Measurements from ENCODE around the gene PRKN. TPM values are rescaled to one million over a fixed set of nuclear protein-coding genes. Genes with fewer than 3 reads are reported as not detected.
A peak's percentile ranks its signal among the peaks of the same experiment; 100 is the strongest.

The PRKN gene
- total RNA-seq, 2 donors from 2014 or later = 3.3 to 4.8 TPM

DNA sequence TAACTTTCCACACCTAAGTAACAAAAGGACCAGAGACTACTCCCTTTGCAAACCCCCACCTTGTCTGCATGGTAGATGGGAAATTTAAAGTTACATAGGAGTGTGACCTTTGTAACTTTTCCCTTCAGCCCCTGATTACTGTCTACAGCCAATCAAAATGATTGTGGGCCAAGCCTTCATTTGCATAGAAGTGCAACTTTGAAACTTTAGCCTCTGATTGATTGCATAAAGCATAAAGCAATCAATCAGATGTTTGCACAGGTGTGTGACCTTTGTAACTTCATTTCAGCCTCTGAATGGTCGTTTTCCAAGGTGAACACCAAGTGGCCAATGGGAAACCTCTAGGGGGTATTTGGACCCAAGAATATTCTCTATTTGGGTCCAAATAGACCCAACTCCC, 46.1 kb downstream of the PRKN start:
- 91% methylated on average over 1 of the region's 1 CpG; no CpG with 5 or more reads in 1 of the 2 experiments for WGBS, 2 experiments (ENCODE audit: insufficient coverage in 1 of 2, insufficient read length in 1 of 2)
- no peak overlapping the region for H3K9ac ChIP-seq (ENCODE audit: extremely low read depth, low read length, poor library complexity, severe bottlenecking)
- DNase-seq = no peak
- no peaks in the 10 kb centered on the region for H3K9me3 ChIP-seq (ENCODE audit: control insufficient read depth, low read length)
- Mint-ChIP-seq H3K4me1 (no peaks in the 10 kb centered on the region), H3K36me3 (ENCODE audit: low read depth) (no peaks in the 10 kb centered on the region), H3K9me3 (peaks cover 1% of the 10 kb centered on the region), H3K27me3 (ENCODE audit: insufficient read depth) (no peaks in the 10 kb centered on the region), H3K27ac (peak overlapping the region; percentile 27), H3K4me3 (no peak overlapping the region)
- H3K36me3 ChIP-seq (ENCODE audit: control insufficient read depth, insufficient read depth, low read length) = no peaks in the 10 kb centered on the region
- TF ChIP-seq CTCF (conservative IDR thresholded peaks at IDR 0.05) = no peak
- H3K27ac ChIP-seq (ENCODE audit: low read depth, low read length) = no peak overlapping the region
- H3K4me3 ChIP-seq (ENCODE audit: low read length) = no peak overlapping the region
- H3K4me1 ChIP-seq (ENCODE audit: control insufficient read depth, insufficient read depth, low read length) = no peaks in the 10 kb centered on the region
- H3K27me3 ChIP-seq (ENCODE audit: control insufficient read depth, insufficient read depth, low read length, poor library complexity, severe bottlenecking) = no peaks in the 10 kb centered on the region

- Histone ChIP-seq H3K9ac (ENCODE audit: extremely low read depth, low read length, poor library complexity, severe bottlenecking) (no peak overlapping the region), H3K4me3 (ENCODE audit: low read length) (no peak overlapping the region), H3K9me3 (ENCODE audit: control insufficient read depth, low read length) (no peaks in the 10 kb centered on the region), H3K27ac (ENCODE audit: low read depth, low read length) (no peak overlapping the region), H3K36me3 (ENCODE audit: control insufficient read depth, insufficient read depth, low read length) (no peaks in the 10 kb centered on the region), H3K27me3 (ENCODE audit: control insufficient read depth, insufficient read depth, low read length, poor library complexity, severe bottlenecking) (no peaks in the 10 kb centered on the region), H3K4me1 (ENCODE audit: control insufficient read depth, insufficient read depth, low read length) (no peaks in the 10 kb centered on the region)
- Mint-ChIP-seq H3K36me3 (ENCODE audit: low read depth) (no peaks in the 10 kb centered on the region), H3K4me1 (no peaks in the 10 kb centered on the region), H3K9me3 (peaks cover 1% of the 10 kb centered on the region), H3K27me3 (ENCODE audit: insufficient read depth) (no peaks in the 10 kb centered on the region), H3K27ac (no peak overlapping the region), H3K4me3 (no peak overlapping the region)
- TF ChIP-seq CTCF (conservative IDR thresholded peaks at IDR 0.05) = no peak
- DNase-seq = no peak
- 91 to 100% methylated on average over 2 to 3 of the region's 4 CpGs for WGBS, 2 experiments (ENCODE audit: insufficient coverage in 1 of 2, insufficient read length in 1 of 2)
Observed at GRCh38 chr6:162680871-162681270, 46.7 kb downstream of the PRKN start.

GRCh38 chr6:162680367-162680766, 47.2 kb downstream of the PRKN start:
- Histone ChIP-seq H3K4me1 (ENCODE audit: control insufficient read depth, insufficient read depth, low read length) (no peaks in the 10 kb centered on the region), H3K36me3 (ENCODE audit: control insufficient read depth, insufficient read depth, low read length) (no peaks in the 10 kb centered on the region), H3K9me3 (ENCODE audit: control insufficient read depth, low read length) (no peaks in the 10 kb centered on the region), H3K27ac (ENCODE audit: low read depth, low read length) (no peak overlapping the region), H3K9ac (ENCODE audit: extremely low read depth, low read length, poor library complexity, severe bottlenecking) (no peak overlapping the region), H3K4me3 (ENCODE audit: low read length) (no peak overlapping the region), H3K27me3 (ENCODE audit: control insufficient read depth, insufficient read depth, low read length, poor library complexity, severe bottlenecking) (no peaks in the 10 kb centered on the region)
- H3K36me3 Mint-ChIP-seq (ENCODE audit: low read depth) = no peaks in the 10 kb centered on the region
- no peak for DNase-seq
- TF ChIP-seq CTCF (conservative IDR thresholded peaks at IDR 0.05) = no peak
- H3K27ac Mint-ChIP-seq = no peak overlapping the region
- H3K9me3 Mint-ChIP-seq = peaks cover 1% of the 10 kb centered on the region
- H3K27me3 Mint-ChIP-seq (ENCODE audit: insufficient read depth) = no peaks in the 10 kb centered on the region
- no peak overlapping the region for H3K4me3 Mint-ChIP-seq
- no peaks in the 10 kb centered on the region for H3K4me1 Mint-ChIP-seq

All from endodermal cell (in vitro differentiated cells).